H9 (cell line): ENCODE measurements around the gene DFFB. TPM values are rescaled to one million over a fixed set of nuclear protein-coding genes. Genes with fewer than 3 reads are reported as not detected.

ENCODE experiments used
- DNase-seq: peaks from one replicate; pipeline ENCODE4 v3.0.0-alpha.2; 2017
- H2AFZ ChIP-seq: one replicate; pipeline ENCODE4 v1.6.1; 2013; ENCODE audit warnings: mild to moderate bottlenecking, low read length, control low read depth, moderate library complexity
- H2AK5ac ChIP-seq: 2 replicates; pipeline ENCODE4 v1.6.1; 2013; ENCODE audit warnings: low read length, control low read depth, mixed read lengths; ENCODE audit not compliant: insufficient read length
- H2BK120ac ChIP-seq: one replicate; pipeline ENCODE4 v1.6.1; 2013; ENCODE audit warnings: low read depth, mild to moderate bottlenecking, low read length, control low read depth, inconsistent platforms; ENCODE audit not compliant: poor library complexity, severe bottlenecking
- H2BK12ac ChIP-seq: 2 replicates; pipeline ENCODE4 v1.6.1; 2013; ENCODE audit warnings: low read length, control low read depth, mixed read lengths, low read depth; ENCODE audit not compliant: insufficient read length
- H2BK15ac ChIP-seq: 2 replicates; pipeline ENCODE4 v1.6.1; 2013; ENCODE audit warnings: low read depth, low read length, control low read depth
- H2BK20ac ChIP-seq: one replicate; pipeline ENCODE4 v1.6.1; 2013; ENCODE audit warnings: low read depth, mild to moderate bottlenecking, low read length, control low read depth, inconsistent platforms; ENCODE audit not compliant: poor library complexity, severe bottlenecking
- H2BK5ac ChIP-seq: 2 replicates; pipeline ENCODE4 v1.6.1; 2013; ENCODE audit warnings: low read length, control low read depth, mixed read lengths; ENCODE audit not compliant: insufficient read length
- H3K14ac ChIP-seq: 2 replicates; pipeline ENCODE4 v1.6.1; 2013; ENCODE audit warnings: low read length, control low read depth; ENCODE audit not compliant: insufficient read depth
- H3K18ac ChIP-seq: 2 replicates; pipeline ENCODE4 v1.6.1; 2013; ENCODE audit warnings: low read depth, mild to moderate bottlenecking, mixed read lengths, low read length, control low read depth; ENCODE audit not compliant: insufficient read length
- H3K23ac ChIP-seq: 2 replicates; pipeline ENCODE4 v1.6.1; 2013; ENCODE audit warnings: low read length, control low read depth, mixed read lengths, low read depth; ENCODE audit not compliant: insufficient read length
- H3K23me2 ChIP-seq: 2 replicates; pipeline ENCODE4 v1.6.1; 2013; ENCODE audit warnings: low read depth, mild to moderate bottlenecking, mixed read lengths, low read length, control low read depth; ENCODE audit not compliant: insufficient read length, poor library complexity, severe bottlenecking
- H3K27ac ChIP-seq: 2 replicates; pipeline ENCODE4 v1.5.1; 2013; ENCODE audit warnings: low read length, control low read depth, mixed read lengths, low read depth; ENCODE audit not compliant: insufficient read length
- H3K27me3 ChIP-seq: 2 replicates; pipeline ENCODE4 v1.6.1; 2013; ENCODE audit warnings: low read length, control low read depth, inconsistent platforms; ENCODE audit not compliant: insufficient read depth
- H3K4ac ChIP-seq: 2 replicates; pipeline ENCODE4 v1.6.1; 2013; ENCODE audit warnings: low read depth, mild to moderate bottlenecking, control low read depth, inconsistent platforms, low read length, moderate library complexity
- H3K4me1 ChIP-seq: 2 replicates; pipeline ENCODE4 v1.6.1; 2013; ENCODE audit warnings: low read length, control low read depth, inconsistent platforms; ENCODE audit not compliant: insufficient read depth
- H3K4me2 ChIP-seq: 2 replicates; pipeline ENCODE4 v1.6.1; 2013; ENCODE audit warnings: low read length, control low read depth, mixed read lengths; ENCODE audit not compliant: insufficient read length, insufficient read depth
- H3K56ac ChIP-seq: 2 replicates; pipeline ENCODE4 v1.6.1; 2013; ENCODE audit warnings: low read depth, mild to moderate bottlenecking, mixed read lengths, low read length, control low read depth; ENCODE audit not compliant: insufficient read length
- H3K79me1 ChIP-seq: 2 replicates; pipeline ENCODE4 v1.6.1; 2013; ENCODE audit warnings: low read depth, mild to moderate bottlenecking, moderate library complexity, low read length, control low read depth, inconsistent platforms; ENCODE audit not compliant: insufficient read depth, poor library complexity, severe bottlenecking
- H3K79me2 ChIP-seq: 2 replicates; pipeline ENCODE4 v1.6.1; 2013; ENCODE audit warnings: low read length, control low read depth, inconsistent platforms; ENCODE audit not compliant: insufficient read depth
- H3K9ac ChIP-seq: 2 replicates; pipeline ENCODE4 v1.6.1; 2013; ENCODE audit warnings: low read length, control low read depth, mixed read lengths; ENCODE audit not compliant: insufficient read length; ENCODE audit errors: extremely low read depth
- H3K9me3 ChIP-seq: one replicate; pipeline ENCODE4 v1.6.1; 2013; ENCODE audit warnings: low read depth, low read length, inconsistent platforms; ENCODE audit not compliant: control insufficient read depth
- H3T11ph ChIP-seq: one replicate; pipeline ENCODE4 v1.6.1; 2013; ENCODE audit warnings: mild to moderate bottlenecking, low read length, control low read depth, inconsistent platforms
- H4K20me1 ChIP-seq: one replicate; pipeline ENCODE4 v1.6.1; 2013; ENCODE audit not compliant: control insufficient read depth, insufficient read length, insufficient read depth
- H4K5ac ChIP-seq: 2 replicates; pipeline ENCODE4 v1.6.1; 2013; ENCODE audit warnings: low read depth, mild to moderate bottlenecking, mixed read lengths, low read length, control low read depth; ENCODE audit not compliant: insufficient read length
- H4K8ac ChIP-seq: replicated peaks from 2 replicates; pipeline ENCODE4 v1.6.1; 2013; ENCODE audit warnings: low read length, control low read depth, mixed read lengths, low read depth; ENCODE audit not compliant: insufficient read length
- H4K91ac ChIP-seq: 2 replicates; pipeline ENCODE4 v1.6.1; 2013; ENCODE audit warnings: low read depth, mild to moderate bottlenecking, moderate library complexity, mixed read lengths, low read length, control low read depth; ENCODE audit not compliant: insufficient read length
- H3K27ac Mint-ChIP-seq, 3 experiments: 2 replicates in 2 of 3; 3 replicates in 1 of 3; pipeline ENCODE4 v1.8.0; 2020 to 2021; ENCODE audit warnings: mixed read lengths in 3 of 3, mild to moderate bottlenecking in 1 of 3, moderate library complexity in 1 of 3
- H3K27me3 Mint-ChIP-seq: 2 replicates; pipeline ENCODE4 v1.8.0; 2021; ENCODE audit warnings: low read depth, mild to moderate bottlenecking, moderate library complexity, mixed read lengths
- H3K36me3 Mint-ChIP-seq, 3 experiments: 2 replicates in 2 of 3; 3 replicates in 1 of 3; pipeline ENCODE4 v1.8.0; 2020 to 2021; ENCODE audit warnings: low read depth in 3 of 3, mixed read lengths in 3 of 3; ENCODE audit not compliant: insufficient read depth in 1 of 3
- H3K4me1 Mint-ChIP-seq, 2 experiments: 2 replicates each; pipeline ENCODE4 v1.8.0; 2020; ENCODE audit warnings: mixed read lengths in 2 of 2
- H3K4me3 Mint-ChIP-seq, 2 experiments: 2 replicates in 1 of 2; 3 replicates in 1 of 2; pipeline ENCODE4 v1.8.0; 2020 to 2021; ENCODE audit warnings: mild to moderate bottlenecking in 2 of 2, mixed read lengths in 2 of 2, moderate library complexity in 1 of 2
- H3K9me3 Mint-ChIP-seq, 2 experiments: 2 replicates in 1 of 2; 3 replicates in 1 of 2; pipeline ENCODE4 v1.8.0; 2020; ENCODE audit warnings: mild to moderate bottlenecking in 2 of 2, mixed read lengths in 2 of 2, moderate library complexity in 1 of 2
- CTCF ChIP-seq: fragments of 200-600 bp; sonication (generic); conservative IDR thresholded peaks from 3 replicates; pipeline ENCODE4 v1.8.0; 2021; ENCODE audit warnings: antibody characterized with exemption, mild to moderate bottlenecking
- WGBS: extraction: QIAGEN DNeasy Blood & Tissue Kit; methylation state at CpG from one replicate; pipeline ENCODE4 v1.1.7; 2013; ENCODE audit warnings: missing lambda C conversion rate, low lambda C conversion rate, mixed read lengths; ENCODE audit not compliant: insufficient read length; ENCODE audit errors: extremely low coverage; 5-methylcytosine and 5-hydroxymethylcytosine counted together
- total RNA-seq: library from RNA; stranded (reverse); gene quantifications from 2 replicates; pipeline ENCODE4 v1.2.1, GENCODE V29; 2021

DFFB gene
- total RNA-seq, 1 experiment from 2014 or later, result 9.7 TPM

- no peaks in the 10 kb centered on the region for H3K9me3 ChIP-seq
- H2BK5ac ChIP-seq, result no peak overlapping the region
- no peak overlapping the region for H2BK120ac ChIP-seq
- no peak for DNase-seq
- H4K20me1 ChIP-seq, result no peaks in the 10 kb centered on the region
- H2AFZ ChIP-seq, result no peak overlapping the region
- H3K79me2 ChIP-seq, result no peaks in the 10 kb centered on the region
- no peaks in the 10 kb centered on the region for H3K79me1 ChIP-seq
- peak overlapping the region in 2 of 3 experiments; percentile 0 to 14; a peak in 3 of 7 replicates for H3K27ac Mint-ChIP-seq
- no peaks in the 10 kb centered on the region for H3K23me2 ChIP-seq
- H3K4ac ChIP-seq, result no peak overlapping the region
- no peak overlapping the region; a peak in 1 of 5 replicates for H3K4me3 Mint-ChIP-seq
- H3K27me3 ChIP-seq, result peaks cover 1% of the 10 kb centered on the region; the same call in 1 of the 2 replicates
- no peak overlapping the region for H2BK12ac ChIP-seq
- peaks cover 13 to 15% of the 10 kb centered on the region in 2 experiments for H3K9me3 Mint-ChIP-seq
- H3K14ac ChIP-seq, result no peak overlapping the region
- H4K8ac ChIP-seq, result no peak overlapping the region
- H3K27me3 Mint-ChIP-seq, result no peaks in the 10 kb centered on the region; the same call in 1 of the 2 replicates
- H3K36me3 Mint-ChIP-seq, result peaks cover 1 to 9% (median 7%) of the 10 kb centered on the region in 3 experiments; a peak in 4 of 7 replicates
- H2AK5ac ChIP-seq, result no peak overlapping the region
- no peak for TF ChIP-seq CTCF
- H3K9ac ChIP-seq, result no peak overlapping the region
- H4K5ac ChIP-seq, result no peak overlapping the region
- no peaks in the 10 kb centered on the region for H3K4me1 ChIP-seq
- H3K27ac ChIP-seq, result no peak overlapping the region
- WGBS, result 100% methylated on average over 4 of the region's 10 CpGs
- H3K56ac ChIP-seq, result no peak overlapping the region
- no peaks in the 10 kb centered on the region; a peak in 1 of 4 replicates for H3K4me1 Mint-ChIP-seq
- no peak overlapping the region for H3K23ac ChIP-seq
- no peak overlapping the region for H3K4me2 ChIP-seq
- no peak overlapping the region for H2BK20ac ChIP-seq
- no peak overlapping the region for H4K91ac ChIP-seq
- H2BK15ac ChIP-seq, result no peak overlapping the region
- H3K18ac ChIP-seq, result no peak overlapping the region
- no peak overlapping the region for H3T11ph ChIP-seq
These were observed 73.2 kb downstream of the DFFB start for GRCh38 chr1:3930301-3931006.
